HEK293 (cell line): Measurements from ENCODE around the gene DND1.

ENCODE experiments used
- ATF2 ChIP-seq: fragments of 450-650 bp; formaldehyde crosslinking; IDR thresholded peaks from 2 replicates; pipeline ENCODE4 v1.5.1; 2016; ENCODE audit warnings: missing biosample characterization, missing genetic modification characterization, low read depth
- CTCF ChIP-seq: fragments of 450-650 bp; formaldehyde crosslinking; IDR thresholded peaks from 2 replicates; pipeline ENCODE4 v1.5.1; 2016; ENCODE audit warnings: missing biosample characterization, missing genetic modification characterization
- ZNF600 ChIP-seq: fragments of 450-650 bp; formaldehyde crosslinking; IDR thresholded peaks from 2 replicates; pipeline ENCODE4 v1.5.1; 2016; ENCODE audit warnings: missing biosample characterization, missing genetic modification characterization

- TF ChIP-seq CTCF (tag by site-specific recombination) (no peak), ZNF600 (tag by site-specific recombination) (no peak), ATF2 (tag by site-specific recombination) (no peak)
These were observed 17.1 kb upstream of the DND1 start for GRCh38 chr5:140690376-140690932.
